Adrenal gland (tissue), 12 donors: ENCODE results near the gene NEO1. TPM values are rescaled to one million over a fixed set of nuclear protein-coding genes. Genes with fewer than 3 reads are reported as not detected.

Source experiments
- DNase-seq, 7 donors: peaks; one replicate each; pipeline ENCODE4 v3.0.0-alpha.2; 2019 to 2020
- H3K27ac ChIP-seq, 5 donors: fragments of 200-600 bp; sonication (generic) in 4 of 5; 1 replicate in 3 of 5; 2 replicates in 2 of 5; pipeline versions ENCODE4 v1.5.1 to v1.8.0; 2016 to 2020; ENCODE audit warnings: mild to moderate bottlenecking in 1 of 5
- H3K27me3 ChIP-seq: fragments of 200-600 bp; 2 replicates; pipeline ENCODE4 v1.8.0; 2021
- H3K36me3 ChIP-seq, 2 donors: fragments of 200-600 bp; replicated peaks in 1 of 2; 1 replicate in 1 of 2; 2 replicates in 1 of 2; pipeline versions ENCODE4 v1.5.1 to v1.8.0; 2018 to 2022
- H3K4me1 ChIP-seq, 2 donors: fragments of 200-600 bp; replicated peaks in 1 of 2; 1 replicate in 1 of 2; 2 replicates in 1 of 2; pipeline versions ENCODE4 v1.5.1 to v1.8.0; 2018 to 2021
- H3K4me3 ChIP-seq, 4 donors: fragments of 200-600 bp; sonication (generic) in 3 of 4; one replicate each; pipeline ENCODE4 v1.5.1; 2016 to 2018
- H3K9me3 ChIP-seq, 3 donors: fragments of 200-600 bp; sonication (generic) in 1 of 3; replicated peaks in 1 of 3; 1 replicate in 2 of 3; 2 replicates in 1 of 3; pipeline versions ENCODE4 v1.5.1 to v1.8.0; 2016 to 2021
- CTCF ChIP-seq, 6 experiments: fragments of 450-650 bp in 4 of 6; fragments of 200-600 bp in 2 of 6; sonication (generic) in 1 of 6; IDR thresholded peaks; 1 replicate in 5 of 6; 2 replicates in 1 of 6; pipeline versions ENCODE4 v1.5.1 to v1.8.0; 2016 to 2021; ENCODE audit warnings: antibody characterized with exemption in 6 of 6, mild to moderate bottlenecking in 2 of 6, moderate library complexity in 1 of 6
- POLR2A ChIP-seq, 2 donors: fragments of 450-650 bp; IDR thresholded peaks; one replicate each; pipeline ENCODE4 v1.6.1; 2017; ENCODE audit warnings: antibody characterized with exemption in 2 of 2, mild to moderate bottlenecking in 2 of 2, moderate library complexity in 1 of 2
- WGBS, 4 donors: extraction: QIAGEN DNeasy Blood & Tissue Kit in 2 of 4; methylation state at CpG; one replicate each; pipeline versions ENCODE4 v1.1.5 to v1.1.7; 2013 to 2017; 5-methylcytosine and 5-hydroxymethylcytosine counted together
- intact Hi-C, 2 donors: fragments of 100-400 bp; cut with DNase I; formaldehyde crosslinking; loops; one replicate each; pipeline versions ENCODE4 v1.14.1 to v1.15.0; 2022 to 2023
- polyA plus RNA-seq, 3 donors: library from polyadenylated mRNA; stranded (reverse); fragments of 200-250 nt in 2 of 3; fragments of 350-450 nt in 1 of 3; fragmentation: Illumina TruSeq in 1 of 3; extraction: RNeasy Lipid Tissue Mini Kit (QIAGEN cat#74804) in 1 of 3; gene quantifications; one replicate each; pipeline ENCODE4 v1.2.3, GENCODE V29; 2013 to 2014
- total RNA-seq, 9 donors: library from RNA; depleted of rRNA in 4 of 9; stranded (reverse); fragments of >200 nt in 4 of 9; fragments of 120-200 nt in 1 of 9; fragmentation: NEBNext Ultra II Directional in 1 of 9; extraction: Animal tissue kit (Norgen Biotek cat#: 25700) in 1 of 9; gene quantifications; one replicate each; pipeline versions ENCODE4 v1.1.0 to v1.2.4, GENCODE V29; 2013 to 2023
- donor health status: healthy with polysubstance abuse.
- donor health status: Bipolar disorder and iron deficiency.
- donor health status: DM: yes; HTN: yes; CAD: no.
- donor health status: DM: no; HTN: no; CAD: no.
- donor health status: DM: no; HTN: no; CAD: no.
- donor health status: DM: yes; HTN: yes; CAD: no.

NEO1 gene
- total and polyA plus RNA-seq, 12 donors = 5.7 to 28.6 (median 17.1) TPM

- Histone ChIP-seq H3K4me3 (no peak overlapping the region), H3K27me3 (no peaks in the 10 kb centered on the region), H3K9me3 (peaks cover 0 to 4% (median 0%) of the 10 kb centered on the region in 3 donors), H3K36me3 (no peaks in the 10 kb centered on the region), H3K27ac (no peak overlapping the region), H3K4me1 (peaks cover 0 to 5% of the 10 kb centered on the region in 2 donors)
- intact Hi-C loops = no loop called here
- 52 to 69% (median 67%) methylated on average over 3 of the region's 3 CpGs for WGBS, 4 donors
- DNase-seq = no peak
- TF ChIP-seq CTCF (IDR thresholded peaks at IDR 0.05) = no peak
- no peak for TF ChIP-seq POLR2A (IDR thresholded peaks at IDR 0.05)
Observed at GRCh38 chr15:73141216-73141900, 89.1 kb downstream of the NEO1 start.

- 92 to 96% (median 95%) methylated on average over 12 of the region's 12 CpGs for WGBS, 4 donors
- H3K27me3 ChIP-seq = no peaks in the 10 kb centered on the region
- intact Hi-C loops = no loop called here
Observed at GRCh38 chr15:73142802-73143762, 90.8 kb downstream of the NEO1 start.

GRCh38 chr15:73143763-73144155 is 91.5 kb downstream of the NEO1 start:
- TF ChIP-seq POLR2A (IDR thresholded peaks at IDR 0.05) = no peak
- no peak for TF ChIP-seq CTCF (IDR thresholded peaks at IDR 0.05)
- H3K9me3 ChIP-seq = peaks cover 0 to 4% (median 0%) of the 10 kb centered on the region in 3 donors
- H3K36me3 ChIP-seq = no peaks in the 10 kb centered on the region
- no peak overlapping the region for H3K27ac ChIP-seq
- H3K4me3 ChIP-seq = no peak overlapping the region
- WGBS, 4 donors = 64 to 81% (median 76%) methylated on average over 1 of the region's 1 CpG
- intact Hi-C loops = no loop called here
- no peaks in the 10 kb centered on the region for H3K27me3 ChIP-seq
- peaks cover 0 to 5% of the 10 kb centered on the region in 2 donors for H3K4me1 ChIP-seq
- DNase-seq = no peak

More at GRCh38 chr15:73142802-73143762, 90.8 kb downstream of the NEO1 start:
- Histone ChIP-seq H3K27ac (no peak overlapping the region), H3K4me1 (peaks cover 0 to 5% of the 10 kb centered on the region in 2 donors), H3K4me3 (no peak overlapping the region), H3K36me3 (no peaks in the 10 kb centered on the region), H3K9me3 (peaks cover 0 to 4% (median 0%) of the 10 kb centered on the region in 3 donors)
- TF ChIP-seq CTCF (IDR thresholded peaks at IDR 0.05) = no peak
- no peak for TF ChIP-seq POLR2A (IDR thresholded peaks at IDR 0.05)
- DNase-seq = no peak

- H3K4me1 ChIP-seq = peaks cover 0 to 5% of the 10 kb centered on the region in 2 donors
- H3K9me3 ChIP-seq = peaks cover 0 to 1% (median 0%) of the 10 kb centered on the region in 3 donors
- TF ChIP-seq POLR2A (IDR thresholded peaks at IDR 0.05) (no peak), CTCF (IDR thresholded peaks at IDR 0.05) (no peak)
- intact Hi-C loops = no loop called here
- no peak overlapping the region for H3K4me3 ChIP-seq
- no peaks in the 10 kb centered on the region for H3K27me3 ChIP-seq
- H3K27ac ChIP-seq = no peak overlapping the region
- DNase-seq = no peak
- H3K36me3 ChIP-seq = no peaks in the 10 kb centered on the region
Observed at GRCh38 chr15:73146419-73146818, 94.2 kb downstream of the NEO1 start.
